IMR-90 (cell line): Measurements from ENCODE around the gene GALNT14. TPM values are rescaled to one million over a fixed set of nuclear protein-coding genes. Genes with fewer than 3 reads are reported as not detected.

Source experiments
- ATAC-seq: fragments of 200-7000 bp; cut with Tn5 transposase; 2 replicates; pipeline ENCODE4 v1.9.1; 2020; ENCODE audit warnings: low read depth, mild to moderate bottlenecking, moderate library complexity
- BruUV-seq: library from RNA; stranded (reverse); fragments of 400-500 nt; replicated peaks from 2 replicates; lab custom pipeline; 2021; lab: Mats Ljungman, UMichigan
- CTCF ChIA-PET: fragments of 300-600 bp; formaldehyde crosslinking; extraction: SDS; loops from one replicate; lab custom pipeline; 2021; ENCODE audit warnings: antibody characterized with exemption; lab: Yijun Ruan, JAX
- POLR2A ChIA-PET: fragments of 300-600 bp; sonication (Branson Sonifier 250); formaldehyde crosslinking; loops from one replicate; lab custom pipeline; 2022; ENCODE audit warnings: antibody characterized with exemption; ENCODE audit not compliant: unreplicated experiment; lab: Charles Lee
- DNase-seq: peaks from one replicate; pipeline ENCODE4 v3.0.0; 2013
- H2AFZ ChIP-seq: replicated peaks from 2 replicates; pipeline ENCODE3; 2013; ENCODE audit warnings: low read length, mild to moderate bottlenecking; ENCODE audit not compliant: poor library complexity
- H2AK5ac ChIP-seq: 2 replicates; pipeline ENCODE4 v1.6.1; 2013; ENCODE audit warnings: low read depth, low read length, inconsistent platforms
- H2AK9ac ChIP-seq: replicated peaks from 2 replicates; pipeline ENCODE3; 2013; ENCODE audit warnings: mild to moderate bottlenecking, low read depth, low read length, moderate library complexity; ENCODE audit not compliant: poor library complexity
- H2BK120ac ChIP-seq: 2 replicates; pipeline ENCODE4 v1.6.1; 2013; ENCODE audit warnings: low read depth, low read length, inconsistent platforms
- H2BK15ac ChIP-seq: 3 replicates; pipeline ENCODE4 v1.6.1; 2013; ENCODE audit warnings: low read depth, low read length, inconsistent platforms
- H2BK20ac ChIP-seq: 2 replicates; pipeline ENCODE4 v1.6.1; 2013; ENCODE audit warnings: low read depth, mild to moderate bottlenecking, inconsistent platforms, low read length, moderate library complexity
- H2BK5ac ChIP-seq: 2 replicates; pipeline ENCODE4 v1.6.1; 2013; ENCODE audit warnings: mild to moderate bottlenecking, low read depth, low read length, inconsistent platforms; ENCODE audit not compliant: poor library complexity, severe bottlenecking
- H3K14ac ChIP-seq: replicated peaks from 2 replicates; pipeline ENCODE4 v1.6.1; 2013; ENCODE audit warnings: low read depth, low read length, inconsistent platforms
- H3K18ac ChIP-seq: 2 replicates; pipeline ENCODE4 v1.6.1; 2013; ENCODE audit warnings: low read depth, low read length, control low read depth
- H3K23ac ChIP-seq: 2 replicates; pipeline ENCODE4 v1.6.1; 2013; ENCODE audit warnings: low read depth, low read length, inconsistent platforms
- H3K27ac ChIP-seq: 2 replicates; pipeline ENCODE4 v1.5.1; 2013; ENCODE audit warnings: mild to moderate bottlenecking, control low read depth, low read length; ENCODE audit not compliant: insufficient read depth
- H3K27me3 ChIP-seq: 2 replicates; pipeline ENCODE4 v1.6.1; 2013; ENCODE audit warnings: low read length; ENCODE audit not compliant: control insufficient read depth, insufficient read depth
- H3K36me3 ChIP-seq: 2 replicates; pipeline ENCODE4 v1.6.1; 2013; ENCODE audit warnings: low read length, mixed read lengths; ENCODE audit not compliant: control insufficient read depth, insufficient read depth
- H3K4ac ChIP-seq: 2 replicates; pipeline ENCODE4 v1.6.1; 2013; ENCODE audit warnings: low read depth, low read length, inconsistent platforms
- H3K4me1 ChIP-seq: 2 replicates; pipeline ENCODE4 v1.6.1; 2013; ENCODE audit warnings: low read length, mixed read lengths; ENCODE audit not compliant: control insufficient read depth, insufficient read depth
- H3K4me2 ChIP-seq: 2 replicates; pipeline ENCODE4 v1.6.1; 2013; ENCODE audit warnings: low read depth, mild to moderate bottlenecking, control low read depth, low read length, moderate library complexity
- H3K4me3 ChIP-seq: 2 replicates; pipeline ENCODE4 v1.5.1; 2013; ENCODE audit warnings: low read depth, mild to moderate bottlenecking, control low read depth, low read length, moderate library complexity; ENCODE audit not compliant: insufficient read depth
- H3K56ac ChIP-seq: 2 replicates; pipeline ENCODE4 v1.6.1; 2013; ENCODE audit warnings: low read length, inconsistent platforms; ENCODE audit not compliant: insufficient read depth; ENCODE audit errors: extremely low read depth
- H3K79me1 ChIP-seq, 2 experiments: 2 replicates each; pipeline ENCODE4 v1.6.1; 2013; ENCODE audit warnings: low read length in 2 of 2, inconsistent platforms in 1 of 2, low read depth in 1 of 2
- H3K9ac ChIP-seq: 2 replicates; pipeline ENCODE4 v1.6.1; 2013; ENCODE audit warnings: low read depth, low read length, control low read depth
- H3K9me1 ChIP-seq: 2 replicates; pipeline ENCODE4 v1.6.1; 2013; ENCODE audit warnings: low read length, inconsistent platforms; ENCODE audit not compliant: insufficient read depth
- H3K9me3 ChIP-seq: 2 replicates; pipeline ENCODE4 v1.6.1; 2013; ENCODE audit warnings: low read length; ENCODE audit not compliant: control insufficient read depth, insufficient read depth
- H4K20me1 ChIP-seq: 2 replicates; pipeline ENCODE4 v1.6.1; 2013; ENCODE audit warnings: low read length, inconsistent platforms; ENCODE audit not compliant: insufficient read depth
- H4K5ac ChIP-seq: 2 replicates; pipeline ENCODE4 v1.6.1; 2013; ENCODE audit warnings: mild to moderate bottlenecking, low read depth, low read length, control low read depth
- H4K8ac ChIP-seq, 2 experiments: 2 replicates each; pipeline ENCODE4 v1.6.1; 2013; ENCODE audit warnings: low read depth in 2 of 2, low read length in 2 of 2, control low read depth in 1 of 2, inconsistent platforms in 1 of 2
- H4K91ac ChIP-seq: 2 replicates; pipeline ENCODE4 v1.6.1; 2013; ENCODE audit warnings: low read depth, low read length, inconsistent platforms; ENCODE audit not compliant: insufficient read depth
- MAFK ChIP-seq: IDR thresholded peaks from 2 replicates; pipeline ENCODE4 v1.6.1; 2012; ENCODE audit warnings: low read depth, low read length, improper control_type of control experiment
- RFX5 ChIP-seq: IDR thresholded peaks from 2 replicates; pipeline ENCODE4 v1.8.0; 2012; ENCODE audit warnings: low read depth, mild to moderate bottlenecking, low read length, moderate library complexity
- WGBS, 2 experiments: methylation state at CpG; one replicate each; pipeline versions ENCODE4 v1.1.5 to v1.1.7; 2013; ENCODE audit warnings: missing lambda C conversion rate in 2 of 2; ENCODE audit not compliant: insufficient read length in 1 of 2; ENCODE audit errors: extremely low coverage in 2 of 2; 5-methylcytosine and 5-hydroxymethylcytosine counted together
- dilution Hi-C: fragments of 300-500 bp; cut with HindIII; formaldehyde crosslinking; loops from one replicate; pipeline ENCODE4 v1.14.3; 2018; ENCODE audit warnings: low sequenced_read_pairs; ENCODE audit not compliant: unreplicated experiment
- in situ Hi-C: fragments of 300-500 bp; cut with MboI; formaldehyde crosslinking; loops from 3 replicates; pipeline ENCODE4 v1.14.3; 2019; ENCODE audit warnings: low sequenced_read_pairs, inconsistent platforms, mixed read lengths
- intact Hi-C: fragments of 100-400 bp; cut with micrococcal nuclease; formaldehyde crosslinking; loops from 2 replicates; pipeline ENCODE4 v1.10.0; 2022
- polyA plus RNA-seq, 3 experiments: library from polyadenylated mRNA; depleted of rRNA; stranded (reverse); fragments of >200 nt; gene quantifications; 2 replicates each; pipeline ENCODE4 v1.2.3, GENCODE V29; 2012; ENCODE audit warnings: low replicate concordance in 1 of 3
- total RNA-seq: library from RNA; depleted of rRNA; stranded (reverse); fragments of >200 nt; gene quantifications from 2 replicates; pipeline ENCODE4 v1.2.3, GENCODE V29; 2012

Gene GALNT14
- total and polyA plus RNA-seq, 2 of the 4 experiments (the other 2 are of a cell fraction): 0.15 to 0.18 TPM

DNA sequence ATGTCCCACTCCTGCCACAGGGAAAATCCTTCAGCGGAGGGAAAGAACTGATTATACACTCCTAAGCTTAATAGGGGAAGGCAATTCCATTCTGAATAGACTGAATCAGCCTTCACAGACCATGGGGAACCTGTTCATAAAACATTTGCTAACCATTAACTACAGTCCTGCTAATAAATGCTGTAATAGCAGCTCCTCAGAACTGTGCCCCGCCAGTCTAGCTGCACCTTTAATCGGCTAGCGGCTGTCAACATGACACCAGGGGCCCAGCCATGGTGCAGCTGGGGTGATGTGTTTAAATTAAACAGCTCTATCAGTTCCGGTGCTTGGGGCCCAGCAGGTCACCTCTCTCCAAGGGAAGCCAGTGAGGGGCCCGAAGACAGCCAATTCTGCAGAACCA, 77.8 kb downstream of the GALNT14 start:
- WGBS, 2 experiments: 14% methylated on average over 1 of the region's 6 CpGs; no CpG with 5 or more reads in 1 of the 2 experiments
- H4K5ac ChIP-seq: no peak overlapping the region

More for the DNA sequence above, 77.8 kb downstream of the GALNT14 start:
- H3K4me1 ChIP-seq: no peaks in the 10 kb centered on the region
- no TSS peak for BruUV-seq
- no peak overlapping the region for H3K14ac ChIP-seq
- H3K4me2 ChIP-seq: no peak overlapping the region
- no peak overlapping the region for H3K9ac ChIP-seq
- dilution Hi-C loops: no loop called here
- H3K9me1 ChIP-seq: no peaks in the 10 kb centered on the region
- no peak overlapping the region for H3K23ac ChIP-seq
- no peak for ATAC-seq
- in situ Hi-C loops: no loop called here
- no peak overlapping the region for H4K91ac ChIP-seq
- DNase-seq: no peak
- no peaks in the 10 kb centered on the region for H4K20me1 ChIP-seq
- no peak overlapping the region for H4K8ac ChIP-seq
- H3K27ac ChIP-seq: no peak overlapping the region
- H3K4me3 ChIP-seq: no peak overlapping the region
- no peak overlapping the region for H2BK5ac ChIP-seq
- no peak overlapping the region for H3K56ac ChIP-seq
- CTCF ChIA-PET: no interaction called here
- no peaks in the 10 kb centered on the region for H3K27me3 ChIP-seq
- intact Hi-C loops: no loop called here
- H3K4ac ChIP-seq: no peak overlapping the region
- H3K18ac ChIP-seq: no peak overlapping the region
- H2AK5ac ChIP-seq: no peak overlapping the region
- H2BK20ac ChIP-seq: no peak overlapping the region
- no peak overlapping the region for H2BK120ac ChIP-seq
- H2AK9ac ChIP-seq: no peak overlapping the region
- TF ChIP-seq MAFK (no peak), RFX5 (no peak)
- no peak overlapping the region for H2BK15ac ChIP-seq
- no peaks in the 10 kb centered on the region for H3K79me1 ChIP-seq
- H2AFZ ChIP-seq: no peak overlapping the region
- POLR2A ChIA-PET: no interaction called here
- H3K9me3 ChIP-seq: no peaks in the 10 kb centered on the region
- H3K36me3 ChIP-seq: no peaks in the 10 kb centered on the region
